NCI-H1417 treated with DMSO at 0.1 percent for 48 hours (cell line): Measurements from ENCODE around the gene NHS.
"Not testable (repeated sequence)": the region's sequence is repeated elsewhere in the genome, so short reads cannot be mapped to it uniquely, and the experiment has no call there.

Source experiments
- DNase-seq: peaks from one replicate; lab custom pipeline; 2025; lab: John Stamatoyannopoulos, UW

Gene NHS

GRCh38 chrX:17405225-17405969, 30.4 kb downstream of the NHS start:
- DNase-seq, result no peak

GRCh38 chrX:17409566-17410290, 34.7 kb downstream of the NHS start:
- DNase-seq, result no peak

GRCh38 chrX:17410651-17411050, 35.7 kb downstream of the NHS start:
- no peak for DNase-seq

DNA sequence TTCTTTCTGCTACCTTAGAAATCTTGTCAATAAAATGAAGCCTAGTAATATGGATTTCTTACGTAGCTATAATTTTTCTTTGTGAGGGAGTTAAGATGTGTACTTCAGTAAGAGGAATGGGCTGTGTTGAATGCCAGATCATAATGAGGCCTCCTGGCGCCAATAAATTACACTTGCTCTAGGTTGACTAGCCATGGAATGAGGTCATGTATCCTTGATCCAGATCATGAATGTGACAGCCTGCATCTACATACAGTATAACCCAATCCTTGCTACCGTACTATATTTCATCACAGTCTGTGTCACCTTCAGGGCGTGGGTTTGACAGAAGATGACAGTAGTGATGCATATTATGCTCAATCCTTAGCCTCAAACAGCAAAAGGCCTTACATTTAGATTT, 36.2 kb downstream of the NHS start:
- DNase-seq, result no peak

- DNase-seq, result no peak
These were observed 37.7 kb downstream of the NHS start for GRCh38 chrX:17412692-17413091.

- no peak for DNase-seq
These were observed 38.2 kb downstream of the NHS start for GRCh38 chrX:17413228-17413627.

GRCh38 chrX:17414027-17414658, 39.1 kb downstream of the NHS start:
- no peak for DNase-seq

GRCh38 chrX:17414839-17415238, 39.8 kb downstream of the NHS start:
- no peak for DNase-seq

DNA sequence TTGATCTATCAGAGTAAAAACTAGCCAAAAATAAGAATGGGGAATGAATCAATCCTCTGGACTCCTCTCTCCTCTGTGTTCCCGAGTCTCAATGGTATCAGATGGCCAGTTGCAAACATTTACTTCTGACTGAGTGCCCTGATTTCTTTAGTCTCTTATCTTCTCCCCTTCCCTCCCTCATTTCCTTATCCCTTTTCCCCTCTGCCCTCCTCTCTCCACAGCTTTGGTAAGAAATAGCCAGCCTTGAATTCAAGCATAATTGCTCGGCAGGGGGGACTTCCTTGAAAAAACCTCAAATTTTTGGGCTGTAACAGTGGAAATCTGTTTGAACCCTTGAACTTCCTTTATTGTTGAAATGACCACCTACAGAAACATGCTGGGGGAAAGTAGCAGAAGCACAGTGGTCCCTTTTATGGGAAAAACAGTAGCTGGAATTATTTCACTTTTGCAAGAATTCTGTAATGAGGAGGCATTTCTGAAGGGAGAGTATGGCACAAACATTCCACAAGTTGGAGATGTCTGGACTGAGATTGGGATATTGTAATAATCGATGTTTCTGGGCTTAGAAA, 40.3 kb downstream of the NHS start:
- no peak for DNase-seq

GRCh38 chrX:17417372-17417771, 42.4 kb downstream of the NHS start:
- DNase-seq, result no peak

DNA sequence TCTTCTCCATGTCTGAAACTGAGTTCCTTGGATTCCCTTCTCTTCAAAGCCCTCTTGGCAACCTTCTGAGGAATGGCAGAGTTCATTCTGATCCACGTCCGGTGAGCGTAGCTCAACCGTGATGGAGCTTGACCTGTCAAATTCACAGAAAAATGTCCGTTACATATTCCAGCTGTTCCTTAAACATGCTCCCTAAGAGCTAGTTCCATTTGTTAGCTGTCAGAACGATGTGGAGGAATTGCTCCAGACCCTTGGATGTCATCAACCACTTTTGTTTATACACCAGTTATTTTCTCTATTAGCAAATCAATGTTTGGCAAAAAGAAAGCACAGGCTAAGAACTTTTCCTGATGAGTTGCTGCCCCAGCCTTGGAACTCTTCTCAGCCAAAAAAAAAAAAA, 50.1 kb downstream of the NHS start:
- DNase-seq, result no peak

- no peak for DNase-seq
These were observed 50.6 kb downstream of the NHS start for GRCh38 chrX:17425551-17425950.

GRCh38 chrX:17431171-17431570, 56.2 kb downstream of the NHS start:
- no peak for DNase-seq

GRCh38 chrX:17432158-17432557, 57.2 kb downstream of the NHS start:
- no peak for DNase-seq

GRCh38 chrX:17433965-17434364, 59.0 kb downstream of the NHS start:
- no peak for DNase-seq

DNA sequence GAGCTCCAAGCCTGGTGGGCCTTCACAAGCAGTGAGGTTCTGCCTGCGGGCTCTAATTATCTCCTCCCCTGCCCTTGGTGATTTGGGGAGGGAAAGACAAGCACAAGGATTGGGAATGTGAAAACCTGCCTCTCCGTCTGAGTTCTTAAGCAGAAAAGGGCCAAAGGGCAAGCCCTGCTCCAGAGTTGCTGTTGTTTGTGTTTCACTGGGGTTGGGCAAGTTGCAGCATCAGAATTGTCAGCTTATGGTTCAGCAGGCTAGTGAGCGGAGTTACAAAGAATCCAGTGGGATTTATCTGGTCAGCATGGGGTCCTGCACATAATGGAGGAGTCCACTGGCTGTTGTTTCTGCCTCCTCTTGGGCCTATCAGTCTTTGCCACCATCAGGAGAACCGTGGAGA, 60.5 kb downstream of the NHS start:
- DNase-seq, result no peak

DNA sequence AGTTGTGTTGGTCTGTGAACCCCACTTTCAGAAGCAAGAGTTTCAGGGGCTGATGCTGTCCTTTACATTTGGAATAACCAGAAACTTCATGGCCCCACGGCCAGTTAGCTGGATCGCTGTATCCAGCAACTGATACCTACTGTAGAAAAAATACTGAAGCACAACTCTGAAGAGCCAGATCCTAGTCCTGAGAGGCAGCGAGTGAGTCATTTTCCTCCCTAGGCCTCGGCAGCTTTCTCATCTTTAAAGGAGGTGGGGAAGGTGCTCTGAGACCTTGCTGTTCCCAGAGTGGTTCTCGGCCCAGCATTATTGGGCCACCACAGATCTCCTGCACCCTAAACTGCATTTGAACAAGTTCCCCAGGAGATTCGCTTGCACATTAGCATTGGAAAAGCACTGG, 63.2 kb downstream of the NHS start:
- no peak for DNase-seq

- no peak for DNase-seq
These were observed 65.3 kb downstream of the NHS start for GRCh38 chrX:17440258-17440657.

GRCh38 chrX:17440836-17441235, 65.8 kb downstream of the NHS start:
- DNase-seq, result no peak

GRCh38 chrX:17441965-17442364, 67.0 kb downstream of the NHS start:
- DNase-seq, result no peak

DNA sequence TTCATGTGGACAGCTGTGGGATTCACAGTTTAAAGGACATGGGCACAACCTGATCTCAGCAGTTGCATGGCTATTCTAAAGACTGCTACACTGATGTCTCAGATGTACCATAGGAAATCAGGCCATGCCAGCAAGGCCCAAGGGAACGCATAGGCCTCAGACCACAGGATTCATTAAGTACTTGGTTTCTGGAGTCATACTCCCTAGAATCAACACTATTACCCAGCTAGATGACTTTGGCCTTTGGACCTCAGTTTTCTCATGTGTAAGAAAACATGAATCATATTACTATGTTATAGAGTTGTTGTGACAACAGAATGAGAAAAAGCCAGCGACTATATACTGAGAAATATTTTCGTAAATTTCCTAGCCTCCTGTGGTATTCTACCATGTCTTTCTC, 67.9 kb downstream of the NHS start:
- DNase-seq, result no peak

DNA sequence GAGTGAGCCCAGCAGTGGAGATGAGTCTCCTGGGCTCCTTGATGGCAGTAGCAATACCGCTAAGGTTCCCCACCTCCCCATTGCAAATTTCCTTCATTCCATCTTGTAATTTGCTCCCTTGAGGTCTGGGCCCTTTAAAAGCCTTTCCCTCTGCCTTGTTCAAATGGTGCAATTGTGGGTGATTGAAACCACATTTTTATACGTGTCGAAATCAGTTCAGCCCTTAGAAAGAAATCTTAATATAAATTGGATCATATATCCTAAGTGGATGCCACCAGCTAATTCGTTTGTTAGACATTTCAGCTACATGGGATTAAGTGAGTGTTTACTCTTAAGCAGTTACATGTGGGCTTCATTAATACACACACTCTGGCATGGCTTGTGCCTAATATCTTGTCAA, 68.6 kb downstream of the NHS start:
- no peak for DNase-seq

GRCh38 chrX:17446269-17446668, 71.3 kb downstream of the NHS start:
- DNase-seq, result not testable (repeated sequence)
